ENCODE measurements around the gene MYOC.

MYOC gene

GRCh38 chr1:171674431-171675405 lies 22.2 kb upstream of the MYOC start:
- DNase-seq (ENCODE audit: low read depth), result no peak
- TF ChIP-seq, protein P1, sequence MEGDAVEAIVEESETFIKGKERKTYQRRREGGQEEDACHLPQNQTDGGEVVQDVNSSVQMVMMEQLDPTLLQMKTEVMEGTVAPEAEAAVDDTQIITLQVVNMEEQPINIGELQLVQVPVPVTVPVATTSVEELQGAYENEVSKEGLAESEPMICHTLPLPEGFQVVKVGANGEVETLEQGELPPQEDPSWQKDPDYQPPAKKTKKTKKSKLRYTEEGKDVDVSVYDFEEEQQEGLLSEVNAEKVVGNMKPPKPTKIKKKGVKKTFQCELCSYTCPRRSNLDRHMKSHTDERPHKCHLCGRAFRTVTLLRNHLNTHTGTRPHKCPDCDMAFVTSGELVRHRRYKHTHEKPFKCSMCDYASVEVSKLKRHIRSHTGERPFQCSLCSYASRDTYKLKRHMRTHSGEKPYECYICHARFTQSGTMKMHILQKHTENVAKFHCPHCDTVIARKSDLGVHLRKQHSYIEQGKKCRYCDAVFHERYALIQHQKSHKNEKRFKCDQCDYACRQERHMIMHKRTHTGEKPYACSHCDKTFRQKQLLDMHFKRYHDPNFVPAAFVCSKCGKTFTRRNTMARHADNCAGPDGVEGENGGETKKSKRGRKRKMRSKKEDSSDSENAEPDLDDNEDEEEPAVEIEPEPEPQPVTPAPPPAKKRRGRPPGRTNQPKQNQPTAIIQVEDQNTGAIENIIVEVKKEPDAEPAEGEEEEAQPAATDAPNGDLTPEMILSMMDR (IDR thresholded peaks at IDR 0.05; ENCODE audit: insufficient read depth, low read depth, low read length, missing control alignments), result no peak

GRCh38 chr1:171670739-171671138 lies 18.3 kb upstream of the MYOC start:
- TF ChIP-seq, protein P1 (IDR thresholded peaks at IDR 0.05; ENCODE audit: insufficient read depth, low read depth, low read length, missing control alignments), result no peak
- no peak for DNase-seq (ENCODE audit: low read depth)

More at GRCh38 chr1:171674431-171675405, 22.2 kb upstream of the MYOC start:
- no peak overlapping the region for H3K4me3 ChIP-seq (ENCODE audit: low read depth, low read length)

GRCh38 chr1:171668372-171668771 lies 15.9 kb upstream of the MYOC start:
- no peak overlapping the region for H3K4me3 ChIP-seq (ENCODE audit: low read depth, low read length)
- TF ChIP-seq, protein P1 (IDR thresholded peaks at IDR 0.05; ENCODE audit: insufficient read depth, low read depth, low read length, missing control alignments), result no peak
- DNase-seq (ENCODE audit: low read depth), result no peak

More at GRCh38 chr1:171670739-171671138, 18.3 kb upstream of the MYOC start:
- no peak overlapping the region for H3K4me3 ChIP-seq (ENCODE audit: low read depth, low read length)

- TF ChIP-seq, protein P1 (IDR thresholded peaks at IDR 0.05; ENCODE audit: insufficient read depth, low read depth, low read length, missing control alignments), result no peak
- no peak for DNase-seq (ENCODE audit: low read depth)
- no peak overlapping the region for H3K4me3 ChIP-seq (ENCODE audit: low read depth, low read length)
Measured at GRCh38 chr1:171666114-171666769, 13.8 kb upstream of the MYOC start.

DNA sequence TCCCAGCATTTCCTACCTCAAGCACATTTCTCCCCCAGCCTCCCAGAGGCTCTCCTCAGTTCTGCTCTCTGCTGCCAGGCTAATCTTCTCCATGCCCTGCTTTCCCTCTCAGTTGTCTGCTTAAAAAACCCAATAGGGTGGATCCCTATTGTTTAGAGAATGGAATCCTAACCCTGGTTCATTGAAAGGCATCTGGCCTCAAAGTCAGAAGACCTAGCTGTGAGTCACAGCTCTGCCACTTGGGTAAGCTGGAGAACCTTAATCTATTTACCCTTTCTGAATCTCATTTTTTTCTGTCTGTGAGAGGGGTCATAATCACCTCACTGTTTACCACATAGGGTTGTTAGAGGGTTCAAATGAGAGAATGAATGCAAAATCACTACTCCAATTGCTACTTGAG lies 12.5 kb upstream of the MYOC start:
- TF ChIP-seq, protein P1 (IDR thresholded peaks at IDR 0.05; ENCODE audit: insufficient read depth, low read depth, low read length, missing control alignments), result no peak
- DNase-seq (ENCODE audit: low read depth), result no peak
- H3K4me3 ChIP-seq (ENCODE audit: low read depth, low read length), result no peak overlapping the region

DNA sequence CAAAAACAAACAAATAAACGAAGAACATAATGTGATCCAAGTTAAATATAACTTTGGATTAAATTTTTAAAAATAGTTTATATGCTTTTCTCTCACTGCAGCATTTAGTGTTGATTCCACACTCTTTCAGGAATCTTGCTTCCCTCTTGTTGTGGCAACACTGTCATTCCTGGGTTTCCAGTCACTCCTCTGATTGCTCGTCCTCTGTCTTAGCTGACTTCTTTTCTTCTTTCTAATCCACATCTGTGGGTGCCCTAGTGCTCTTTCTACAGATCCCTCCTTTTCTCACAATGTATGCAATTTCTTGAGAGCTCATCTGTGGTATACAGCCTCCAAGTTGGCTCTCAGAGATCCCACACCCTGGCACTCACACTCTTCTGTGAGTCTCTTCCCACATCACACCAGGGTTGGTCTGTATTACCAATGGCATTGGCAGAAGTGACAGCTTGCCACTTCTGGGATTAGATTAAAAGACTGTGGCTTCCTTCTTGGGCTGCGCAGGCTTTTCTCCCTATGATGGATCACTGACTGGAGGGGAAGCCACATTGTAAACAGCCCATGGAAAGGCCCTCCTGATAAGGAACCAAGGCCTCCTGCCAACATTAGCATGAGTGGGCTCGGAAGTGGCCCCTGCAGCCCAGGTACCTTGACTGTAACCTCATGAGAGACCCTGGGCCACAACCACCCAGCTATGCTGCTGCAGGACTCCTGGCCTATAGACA lies 11.5 kb upstream of the MYOC start:
- no peak for DNase-seq (ENCODE audit: low read depth)
- no peak overlapping the region for H3K4me3 ChIP-seq (ENCODE audit: low read depth, low read length)
- TF ChIP-seq, protein P1 (IDR thresholded peaks at IDR 0.05; ENCODE audit: insufficient read depth, low read depth, low read length, missing control alignments), result no peak

All from GM12865 (cell line).